ENCODE measurements around the gene LAMTOR3. TPM values are rescaled to one million over a fixed set of nuclear protein-coding genes. Genes with fewer than 3 reads are reported as not detected.

The LAMTOR3 gene
- total and polyA plus RNA-seq, 9 of the 15 experiments (the other 6 are each of a cell fraction or from before 2014, with no cell fraction given) = 17.9 to 146 (median 59.4) TPM

DNA sequence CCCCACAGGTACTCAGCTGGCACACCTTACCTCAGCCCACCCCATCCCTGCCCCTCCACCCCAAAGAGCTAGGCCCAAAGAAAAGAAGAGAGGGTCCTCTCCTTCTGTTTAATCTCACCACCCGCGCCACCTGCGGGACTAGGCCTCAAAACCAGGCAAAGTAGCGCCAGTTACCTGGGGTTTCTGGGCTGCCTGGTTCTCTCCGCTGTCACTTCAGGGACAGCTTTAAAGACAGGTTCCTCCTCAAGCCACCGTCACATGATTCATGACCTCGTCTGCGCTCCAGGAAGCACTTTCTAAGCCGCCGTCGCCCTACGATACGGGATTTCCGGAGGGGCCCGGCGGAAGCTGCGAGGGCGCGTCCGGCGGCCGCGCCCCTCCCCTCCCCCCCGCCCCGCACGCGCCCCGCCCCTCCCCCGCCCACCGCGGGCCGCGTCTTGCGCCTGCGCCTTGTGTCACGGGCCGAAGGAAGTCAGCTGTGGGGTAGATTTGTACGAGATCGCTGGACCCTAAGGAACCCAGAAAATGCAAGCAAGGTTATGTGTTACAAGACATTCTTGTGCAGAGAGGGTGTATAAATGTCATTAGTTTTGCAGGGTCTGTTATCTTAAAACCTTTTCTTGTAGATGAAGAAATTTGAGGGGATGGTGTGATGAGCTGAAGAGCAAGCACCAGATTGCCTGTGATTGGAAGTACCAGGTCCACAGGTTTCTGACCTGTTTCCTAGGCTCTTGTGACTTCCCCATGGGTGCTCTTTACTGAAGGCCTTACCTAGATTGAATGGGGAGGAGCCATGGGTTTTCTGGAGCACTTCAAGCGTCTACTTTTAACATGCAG, at the start of gene LAMTOR3 (continued):
- TF ChIP-seq HDAC6 (IDR thresholded peaks at IDR 0.05; ENCODE audit: low read depth, low read length) = no peak
- TF ChIP-seq, protein P1, sequence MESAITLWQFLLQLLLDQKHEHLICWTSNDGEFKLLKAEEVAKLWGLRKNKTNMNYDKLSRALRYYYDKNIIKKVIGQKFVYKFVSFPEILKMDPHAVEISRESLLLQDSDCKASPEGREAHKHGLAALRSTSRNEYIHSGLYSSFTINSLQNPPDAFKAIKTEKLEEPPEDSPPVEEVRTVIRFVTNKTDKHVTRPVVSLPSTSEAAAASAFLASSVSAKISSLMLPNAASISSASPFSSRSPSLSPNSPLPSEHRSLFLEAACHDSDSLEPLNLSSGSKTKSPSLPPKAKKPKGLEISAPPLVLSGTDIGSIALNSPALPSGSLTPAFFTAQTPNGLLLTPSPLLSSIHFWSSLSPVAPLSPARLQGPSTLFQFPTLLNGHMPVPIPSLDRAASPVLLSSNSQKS (CRISPR knock-in tag; IDR thresholded peaks at IDR 0.05) = no peak
- no peak for TF ChIP-seq TAF7 (tag; IDR thresholded peaks at IDR 0.05)
- peak; percentile 85; the same call in 1 of the 2 replicates for TF ChIP-seq TOE1 (IDR thresholded peaks at IDR 0.05; ENCODE audit: borderline replicate concordance)
- no peak for TF ChIP-seq TOE1 (CRISPR knock-in tag; IDR thresholded peaks at IDR 0.05; ENCODE audit: borderline replicate concordance, low read depth)
- TF ChIP-seq, protein P2, sequence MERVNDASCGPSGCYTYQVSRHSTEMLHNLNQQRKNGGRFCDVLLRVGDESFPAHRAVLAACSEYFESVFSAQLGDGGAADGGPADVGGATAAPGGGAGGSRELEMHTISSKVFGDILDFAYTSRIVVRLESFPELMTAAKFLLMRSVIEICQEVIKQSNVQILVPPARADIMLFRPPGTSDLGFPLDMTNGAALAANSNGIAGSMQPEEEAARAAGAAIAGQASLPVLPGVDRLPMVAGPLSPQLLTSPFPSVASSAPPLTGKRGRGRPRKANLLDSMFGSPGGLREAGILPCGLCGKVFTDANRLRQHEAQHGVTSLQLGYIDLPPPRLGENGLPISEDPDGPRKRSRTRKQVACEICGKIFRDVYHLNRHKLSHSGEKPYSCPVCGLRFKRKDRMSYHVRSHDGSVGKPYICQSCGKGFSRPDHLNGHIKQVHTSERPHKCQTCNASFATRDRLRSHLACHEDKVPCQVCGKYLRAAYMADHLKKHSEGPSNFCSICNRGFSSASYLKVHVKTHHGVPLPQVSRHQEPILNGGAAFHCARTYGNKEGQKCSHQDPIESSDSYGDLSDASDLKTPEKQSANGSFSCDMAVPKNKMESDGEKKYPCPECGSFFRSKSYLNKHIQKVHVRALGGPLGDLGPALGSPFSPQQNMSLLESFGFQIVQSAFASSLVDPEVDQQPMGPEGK (CRISPR knock-in tag; IDR thresholded peaks at IDR 0.05; ENCODE audit: borderline replicate concordance) = no peak
- TF ChIP-seq SP2 (IDR thresholded peaks at IDR 0.05; ENCODE audit: extremely low read depth, low read depth, low read length, poor library complexity, severe bottlenecking) = no peak
- TF ChIP-seq PML (IDR thresholded peaks at IDR 0.05; ENCODE audit: low read length) = 0 out of 2 replicates have a peak, but pooled peaks have one; percentile 37
- TF ChIP-seq BRD4 (IDR thresholded peaks at IDR 0.05) = no peak
- TF ChIP-seq LARP7 (IDR thresholded peaks at IDR 0.05) = no peak
- TF ChIP-seq JUN (IDR thresholded peaks at IDR 0.05; ENCODE audit: borderline replicate concordance, low read depth, low read length) = peak; percentile 43; the same call in 1 of the 2 replicates
- no peak for TF ChIP-seq JUN (CRISPR knock-in tag; IDR thresholded peaks at IDR 0.05; ENCODE audit: borderline replicate concordance)
- TF ChIP-seq, protein P3, sequence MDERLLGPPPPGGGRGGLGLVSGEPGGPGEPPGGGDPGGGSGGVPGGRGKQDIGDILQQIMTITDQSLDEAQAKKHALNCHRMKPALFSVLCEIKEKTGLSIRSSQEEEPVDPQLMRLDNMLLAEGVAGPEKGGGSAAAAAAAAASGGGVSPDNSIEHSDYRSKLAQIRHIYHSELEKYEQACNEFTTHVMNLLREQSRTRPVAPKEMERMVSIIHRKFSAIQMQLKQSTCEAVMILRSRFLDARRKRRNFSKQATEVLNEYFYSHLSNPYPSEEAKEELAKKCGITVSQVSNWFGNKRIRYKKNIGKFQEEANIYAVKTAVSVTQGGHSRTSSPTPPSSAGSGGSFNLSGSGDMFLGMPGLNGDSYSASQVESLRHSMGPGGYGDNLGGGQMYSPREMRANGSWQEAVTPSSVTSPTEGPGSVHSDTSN (CRISPR knock-in tag; IDR thresholded peaks at IDR 0.05; ENCODE audit: low read depth) = no peak
- TF ChIP-seq, protein P3 (tag; conservative IDR thresholded peaks at IDR 0.05; ENCODE audit: low read depth) = no peak; the same call in 1 of the 2 replicates
- no peak for TF ChIP-seq PYGO2 (tag; IDR thresholded peaks at IDR 0.05)
- TF ChIP-seq MXI1 (IDR thresholded peaks at IDR 0.05; ENCODE audit: low read depth, low read length) = no peak
- no peak for TF ChIP-seq POLR3A (IDR thresholded peaks at IDR 0.05; ENCODE audit: borderline replicate concordance, extremely low read depth, insufficient read depth, insufficient read length)
- no peak for TF ChIP-seq MCM7 (IDR thresholded peaks at IDR 0.05)
- TF ChIP-seq ZNF699 (CRISPR knock-in tag; IDR thresholded peaks at IDR 0.05; ENCODE audit: insufficient replicate concordance) = no peak
- no peak for TF ChIP-seq BMI1 (IDR thresholded peaks at IDR 0.05; ENCODE audit: low read length)
- TF ChIP-seq BRCA1 (IDR thresholded peaks at IDR 0.05) = no peak
- no peak for TF ChIP-seq BRCA1 (CRISPR knock-in tag; IDR thresholded peaks at IDR 0.05)
- no peak for TF ChIP-seq POLR2AphosphoS2 (IDR thresholded peaks at IDR 0.05; ENCODE audit: low read length)
- TF ChIP-seq U2AF2 (optimal IDR thresholded peaks at IDR 0.05; ENCODE audit: low read depth, low read length) = no peak
